A172 (cell line): ENCODE results near the gene GAS6. TPM values are rescaled to one million over a fixed set of nuclear protein-coding genes. Genes with fewer than 3 reads are reported as not detected.

Source experiments
- DNase-seq: peaks from one replicate; pipeline ENCODE4 v3.0.0-alpha.2; 2015; ENCODE audit warnings: low spot score
- total RNA-seq: library from RNA; depleted of rRNA; stranded (reverse); fragments of >200 nt; shearing (Covaris generic); gene quantifications from 2 replicates; pipeline ENCODE4 v1.2.3, GENCODE V29; 2014

GAS6 gene
- total RNA-seq, 1 experiment from 2014 or later = 30.7 TPM

GRCh38 chr13:113819731-113820715, 43.9 kb downstream of the GAS6 start:
- no peak for DNase-seq

GRCh38 chr13:113819341-113819730, 44.5 kb downstream of the GAS6 start:
- DNase-seq = no peak

- no peak for DNase-seq
These were observed 45.1 kb downstream of the GAS6 start for GRCh38 chr13:113818700-113819295.

GRCh38 chr13:113817860-113818691, 45.8 kb downstream of the GAS6 start:
- DNase-seq = no peak

- DNase-seq = peak; percentile 84
These were observed 46.7 kb downstream of the GAS6 start for GRCh38 chr13:113816946-113817859.

- DNase-seq = peak; percentile 30
These were observed 47.5 kb downstream of the GAS6 start for GRCh38 chr13:113816254-113816929.

- DNase-seq = no peak
These were observed 48.5 kb downstream of the GAS6 start for GRCh38 chr13:113815151-113816058.

- DNase-seq = peak; percentile 70
These were observed 49.4 kb downstream of the GAS6 start for GRCh38 chr13:113814435-113814821.

GRCh38 chr13:113813749-113814434, 50.0 kb downstream of the GAS6 start:
- DNase-seq = peak; percentile 54

- no peak for DNase-seq
These were observed 50.7 kb downstream of the GAS6 start for GRCh38 chr13:113813070-113813748.

GRCh38 chr13:113812178-113813040, 51.5 kb downstream of the GAS6 start:
- DNase-seq = no peak

- no peak for DNase-seq
These were observed 52.6 kb downstream of the GAS6 start for GRCh38 chr13:113811081-113811928.

GRCh38 chr13:113810640-113811039, 53.2 kb downstream of the GAS6 start:
- DNase-seq = no peak

- DNase-seq = no peak
These were observed 53.9 kb downstream of the GAS6 start for GRCh38 chr13:113809934-113810333.

GRCh38 chr13:113808058-113808834, 55.6 kb downstream of the GAS6 start:
- no peak for DNase-seq
